Islet precursor cell (in vitro differentiated cells): ENCODE measurements around the gene SERPINI1.

Experiments
- DNase-seq: peaks from one replicate; pipeline ENCODE4 v3.0.0-alpha.2; 2018

The SERPINI1 gene

GRCh38 chr3:167854846-167855245 lies 119.3 kb downstream of the SERPINI1 start:
- DNase-seq, result no peak

- no peak for DNase-seq
Measured at GRCh38 chr3:167855306-167855705, 119.8 kb downstream of the SERPINI1 start.

GRCh38 chr3:167858865-167859264 lies 123.3 kb downstream of the SERPINI1 start:
- DNase-seq, result no peak

- no peak for DNase-seq
Measured at GRCh38 chr3:167859610-167860009, 124.1 kb downstream of the SERPINI1 start.

GRCh38 chr3:167861649-167862048 lies 126.1 kb downstream of the SERPINI1 start:
- DNase-seq, result no peak

- no peak for DNase-seq
Measured at GRCh38 chr3:167862104-167862730, 126.7 kb downstream of the SERPINI1 start.

GRCh38 chr3:167863811-167864551 lies 128.5 kb downstream of the SERPINI1 start:
- no peak for DNase-seq

GRCh38 chr3:167864552-167864874 lies 129.0 kb downstream of the SERPINI1 start:
- DNase-seq, result no peak

GRCh38 chr3:167866331-167866730 lies 130.8 kb downstream of the SERPINI1 start:
- no peak for DNase-seq

GRCh38 chr3:167867981-167868380 lies 132.5 kb downstream of the SERPINI1 start:
- DNase-seq, result no peak

- DNase-seq, result no peak
Measured at GRCh38 chr3:167870181-167870580, 134.7 kb downstream of the SERPINI1 start.

- no peak for DNase-seq
Measured at GRCh38 chr3:167870759-167871158, 135.2 kb downstream of the SERPINI1 start.

- no peak for DNase-seq
Measured at GRCh38 chr3:167872032-167872431, 136.5 kb downstream of the SERPINI1 start.

- DNase-seq, result no peak
Measured at GRCh38 chr3:167872941-167873340, 137.4 kb downstream of the SERPINI1 start.

- no peak for DNase-seq
Measured at GRCh38 chr3:167874671-167875372, 139.3 kb downstream of the SERPINI1 start.
